ENCODE results near the gene EEA1.

Gene EEA1

DNA sequence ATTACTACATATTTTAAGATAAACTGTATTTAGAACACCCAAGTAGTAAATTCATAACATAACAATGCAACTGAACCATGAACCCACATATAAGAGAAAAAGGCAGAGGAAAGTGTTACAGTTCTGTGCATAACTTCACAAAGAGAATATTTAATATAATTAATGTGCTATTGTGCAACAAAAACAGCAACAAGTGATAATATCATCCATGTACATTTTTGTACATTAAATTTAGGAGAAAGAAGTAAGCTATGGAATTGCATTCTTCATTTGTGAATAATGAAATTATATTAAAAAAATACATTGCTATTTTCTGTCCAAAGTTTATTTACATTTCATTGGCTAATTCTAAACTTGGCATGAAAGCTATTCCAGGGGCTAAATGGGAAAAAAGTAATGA is 153.7 kb downstream of the EEA1 start:
- H3K9me3 ChIP-seq (ENCODE audit: control insufficient read depth, insufficient read depth, low read depth, low read length) = no peaks in the 10 kb centered on the region
- no peak overlapping the region for H3K4me3 ChIP-seq (ENCODE audit: low read depth, low read length)
- 0 out of 2 replicates have a peak, but pooled peaks cover 3% of the 10 kb centered on the region for H3K36me3 ChIP-seq (ENCODE audit: control insufficient read depth, insufficient read depth, low read length)

DNA sequence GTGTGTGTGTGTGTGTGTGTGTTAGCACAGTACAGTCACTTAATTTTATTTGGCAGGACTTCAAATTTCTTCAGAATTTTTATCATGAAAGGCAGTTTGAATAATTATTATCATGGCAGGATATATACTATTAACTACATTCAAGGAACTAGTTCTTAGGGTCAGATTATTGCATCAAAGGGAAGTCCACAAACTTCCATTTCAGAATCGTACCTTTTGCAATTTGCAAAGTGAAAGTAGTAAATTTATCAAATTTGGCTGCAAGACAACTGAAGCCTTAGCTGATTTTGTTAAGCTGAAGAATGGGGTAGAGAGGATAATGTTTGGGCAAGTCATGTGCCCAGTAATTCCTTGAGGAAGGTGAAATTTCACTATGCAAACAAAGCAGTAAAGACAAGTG is 158.1 kb downstream of the EEA1 start:
- Histone ChIP-seq H3K27me3 (ENCODE audit: control insufficient read depth, insufficient read depth, low read length) (no peaks in the 10 kb centered on the region), H3K9ac (ENCODE audit: low read length) (no peak overlapping the region), H3K4me1 (ENCODE audit: control insufficient read depth, insufficient read depth, low read length) (no peaks in the 10 kb centered on the region), H3K4me3 (ENCODE audit: low read depth, low read length) (no peak overlapping the region), H3K9me3 (ENCODE audit: control insufficient read depth, insufficient read depth, low read depth, low read length) (no peaks in the 10 kb centered on the region), H3K27ac (ENCODE audit: low read depth, low read length) (no peak overlapping the region), H3K36me3 (ENCODE audit: control insufficient read depth, insufficient read depth, low read length) (no peaks in the 10 kb centered on the region)

More for the DNA sequence above, 153.7 kb downstream of the EEA1 start:
- H3K9ac ChIP-seq (ENCODE audit: low read length) = no peak overlapping the region
- no peaks in the 10 kb centered on the region for H3K27me3 ChIP-seq (ENCODE audit: control insufficient read depth, insufficient read depth, low read length)
- H3K27ac ChIP-seq (ENCODE audit: low read depth, low read length) = no peak overlapping the region
- no peaks in the 10 kb centered on the region; the same call in 1 of the 2 replicates for H3K4me1 ChIP-seq (ENCODE audit: control insufficient read depth, insufficient read depth, low read length)

DNA sequence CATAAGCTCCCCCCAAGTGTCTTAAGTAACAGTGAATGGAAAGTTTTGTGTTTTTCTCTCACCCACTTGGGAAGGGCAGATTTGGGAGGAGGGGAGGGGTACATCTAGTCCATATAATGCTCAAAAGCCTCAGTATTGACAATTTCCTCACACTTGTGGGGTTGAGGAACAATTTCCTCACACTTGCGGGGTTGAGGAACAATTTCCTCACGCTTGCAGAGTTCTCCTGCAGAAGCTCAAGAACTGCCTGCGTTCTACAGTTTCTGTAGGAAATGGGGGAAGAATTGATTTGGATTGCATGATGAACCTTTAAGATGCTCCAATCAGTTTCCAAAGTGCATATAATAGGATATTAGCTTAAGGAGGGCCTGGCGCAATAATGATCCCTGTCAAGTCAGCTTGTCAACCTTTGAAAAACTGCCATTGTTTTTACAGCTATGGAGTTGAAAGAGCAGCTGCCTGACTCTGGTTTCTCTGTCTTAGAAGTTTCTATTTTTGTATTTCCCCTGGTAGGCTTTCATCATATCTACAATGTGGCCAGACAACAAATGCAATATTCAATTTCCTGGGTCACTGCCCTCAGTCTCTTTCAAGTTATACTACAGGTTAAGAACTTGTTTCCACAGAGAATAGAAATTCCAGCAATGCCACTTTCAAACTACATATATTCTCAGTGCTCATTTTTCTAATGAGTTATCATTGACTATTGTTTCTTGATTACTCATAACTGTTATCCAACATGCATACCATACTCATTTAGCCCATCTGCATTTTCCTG is 159.8 kb downstream of the EEA1 start:
- no peaks in the 10 kb centered on the region for H3K36me3 ChIP-seq (ENCODE audit: control insufficient read depth, insufficient read depth, low read length)
- no peak overlapping the region for H3K9ac ChIP-seq (ENCODE audit: low read length)
- no peaks in the 10 kb centered on the region for H3K9me3 ChIP-seq (ENCODE audit: control insufficient read depth, insufficient read depth, low read depth, low read length)
- no peaks in the 10 kb centered on the region for H3K27me3 ChIP-seq (ENCODE audit: control insufficient read depth, insufficient read depth, low read length)
- H3K4me3 ChIP-seq (ENCODE audit: low read depth, low read length) = no peak overlapping the region
- H3K4me1 ChIP-seq (ENCODE audit: control insufficient read depth, insufficient read depth, low read length) = no peaks in the 10 kb centered on the region
- no peak overlapping the region for H3K27ac ChIP-seq (ENCODE audit: low read depth, low read length)

DNA sequence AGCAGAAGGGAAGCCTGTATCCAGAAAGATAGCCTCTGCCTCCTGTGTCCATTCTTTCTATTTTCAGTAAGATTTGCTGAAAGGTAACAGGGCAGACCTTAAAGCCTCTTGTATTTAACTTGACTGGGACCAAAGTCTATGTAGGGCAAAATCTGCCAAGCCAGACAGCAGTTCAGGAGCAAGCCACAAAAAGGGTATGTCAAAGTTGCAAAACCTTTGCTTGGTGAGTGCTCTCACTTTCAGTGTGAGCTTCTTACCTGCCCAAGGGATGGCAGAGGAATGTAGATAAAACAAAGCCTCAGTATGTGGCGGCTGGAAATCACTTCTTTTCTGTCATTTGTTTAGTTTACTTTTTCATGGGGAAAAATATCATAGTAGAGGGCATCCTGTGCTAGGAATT is 163.2 kb downstream of the EEA1 start:
- H3K4me3 ChIP-seq (ENCODE audit: low read depth, low read length) = no peak overlapping the region
- no peaks in the 10 kb centered on the region for H3K4me1 ChIP-seq (ENCODE audit: control insufficient read depth, insufficient read depth, low read length)
- H3K9me3 ChIP-seq (ENCODE audit: control insufficient read depth, insufficient read depth, low read depth, low read length) = no peaks in the 10 kb centered on the region
- H3K9ac ChIP-seq (ENCODE audit: low read length) = no peak overlapping the region
- H3K27ac ChIP-seq (ENCODE audit: low read depth, low read length) = no peak overlapping the region
- H3K27me3 ChIP-seq (ENCODE audit: control insufficient read depth, insufficient read depth, low read length) = no peaks in the 10 kb centered on the region
- H3K36me3 ChIP-seq (ENCODE audit: control insufficient read depth, insufficient read depth, low read length) = no peaks in the 10 kb centered on the region

DNA sequence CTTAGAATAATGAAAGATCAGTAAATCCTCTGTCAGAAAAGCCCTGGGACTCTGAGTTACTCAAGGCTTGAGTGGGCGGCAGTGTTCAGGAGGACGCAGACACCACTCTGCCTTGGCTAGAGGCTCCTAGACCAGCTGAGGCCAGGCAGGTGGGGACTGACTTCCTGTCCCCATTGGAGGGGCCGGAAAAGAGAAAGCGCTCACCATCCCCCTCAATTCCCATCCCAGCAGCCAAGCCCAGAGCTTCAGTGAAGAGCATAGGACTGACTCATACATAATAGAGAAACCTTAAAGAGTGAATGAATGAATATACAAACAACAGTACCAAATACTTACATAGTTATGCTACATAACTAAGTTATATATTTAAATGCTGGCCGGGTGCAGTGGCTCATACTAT is 164.3 kb downstream of the EEA1 start:
- Histone ChIP-seq H3K27me3 (ENCODE audit: control insufficient read depth, insufficient read depth, low read length) (no peaks in the 10 kb centered on the region), H3K27ac (ENCODE audit: low read depth, low read length) (no peak overlapping the region), H3K9ac (ENCODE audit: low read length) (no peak overlapping the region), H3K9me3 (ENCODE audit: control insufficient read depth, insufficient read depth, low read depth, low read length) (no peaks in the 10 kb centered on the region), H3K4me1 (ENCODE audit: control insufficient read depth, insufficient read depth, low read length) (no peaks in the 10 kb centered on the region), H3K4me3 (ENCODE audit: low read depth, low read length) (no peak overlapping the region), H3K36me3 (ENCODE audit: control insufficient read depth, insufficient read depth, low read length) (no peaks in the 10 kb centered on the region)

DNA sequence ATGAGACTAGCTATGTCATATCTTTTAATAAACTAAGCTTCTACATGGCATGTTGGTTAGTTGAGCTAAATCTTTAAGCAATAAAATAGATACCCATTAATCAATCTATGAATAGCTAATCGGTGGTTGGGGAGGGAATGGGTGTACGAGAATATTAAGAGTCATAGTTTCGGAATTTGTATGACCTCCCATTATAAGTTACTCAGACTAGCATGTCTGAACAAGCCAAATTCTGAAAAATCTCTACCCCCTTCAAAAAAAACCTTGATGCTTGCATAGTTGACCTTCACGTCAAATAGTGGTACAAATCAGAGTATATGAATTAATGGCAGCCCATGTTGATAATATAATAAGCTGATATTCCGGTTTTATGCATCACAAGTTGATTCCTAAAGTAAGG is 166.3 kb downstream of the EEA1 start:
- no peak overlapping the region for H3K4me3 ChIP-seq (ENCODE audit: low read depth, low read length)
- no peaks in the 10 kb centered on the region for H3K27me3 ChIP-seq (ENCODE audit: control insufficient read depth, insufficient read depth, low read length)
- no peaks in the 10 kb centered on the region for H3K36me3 ChIP-seq (ENCODE audit: control insufficient read depth, insufficient read depth, low read length)
- no peak overlapping the region for H3K9ac ChIP-seq (ENCODE audit: low read length)
- H3K4me1 ChIP-seq (ENCODE audit: control insufficient read depth, insufficient read depth, low read length) = no peaks in the 10 kb centered on the region
- no peak overlapping the region for H3K27ac ChIP-seq (ENCODE audit: low read depth, low read length)
- no peaks in the 10 kb centered on the region for H3K9me3 ChIP-seq (ENCODE audit: control insufficient read depth, insufficient read depth, low read depth, low read length)

DNA sequence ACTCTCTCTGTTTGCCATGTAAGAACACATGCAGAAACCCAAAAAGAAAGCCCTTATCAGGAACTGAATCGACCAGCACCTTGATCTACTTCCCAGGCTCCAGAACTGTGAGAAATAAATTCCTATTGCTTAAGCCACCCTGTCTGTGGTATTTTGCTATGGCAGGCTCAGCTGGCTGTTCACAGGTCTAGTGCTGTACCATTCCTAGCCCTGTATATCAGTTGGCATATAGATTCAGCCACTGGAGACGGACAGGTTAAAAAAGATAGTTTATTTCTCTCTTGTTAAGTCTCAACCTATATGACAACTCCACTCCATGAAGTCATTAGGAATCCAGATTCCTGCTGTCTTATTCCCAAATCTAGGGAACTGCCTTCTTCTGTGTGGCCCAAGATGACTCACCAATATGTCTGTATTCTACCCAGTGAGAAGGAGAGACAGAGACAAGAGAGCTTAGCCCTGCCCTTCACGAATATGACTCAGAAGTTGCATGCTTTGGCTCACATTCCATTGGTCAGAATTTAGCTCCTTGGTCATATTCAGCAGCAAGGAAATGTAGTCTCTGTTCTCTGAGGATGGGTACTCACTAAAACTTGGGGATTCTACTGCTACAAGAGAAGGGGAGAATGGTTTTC is 169.3 kb downstream of the EEA1 start:
- no peaks in the 10 kb centered on the region for H3K4me1 ChIP-seq (ENCODE audit: control insufficient read depth, insufficient read depth, low read length)
- H3K9me3 ChIP-seq (ENCODE audit: control insufficient read depth, insufficient read depth, low read depth, low read length) = no peaks in the 10 kb centered on the region
- no peak overlapping the region for H3K9ac ChIP-seq (ENCODE audit: low read length)
- H3K27ac ChIP-seq (ENCODE audit: low read depth, low read length) = no peak overlapping the region
- no peaks in the 10 kb centered on the region for H3K36me3 ChIP-seq (ENCODE audit: control insufficient read depth, insufficient read depth, low read length)
- no peak overlapping the region for H3K4me3 ChIP-seq (ENCODE audit: low read depth, low read length)
- H3K27me3 ChIP-seq (ENCODE audit: control insufficient read depth, insufficient read depth, low read length) = no peaks in the 10 kb centered on the region

DNA sequence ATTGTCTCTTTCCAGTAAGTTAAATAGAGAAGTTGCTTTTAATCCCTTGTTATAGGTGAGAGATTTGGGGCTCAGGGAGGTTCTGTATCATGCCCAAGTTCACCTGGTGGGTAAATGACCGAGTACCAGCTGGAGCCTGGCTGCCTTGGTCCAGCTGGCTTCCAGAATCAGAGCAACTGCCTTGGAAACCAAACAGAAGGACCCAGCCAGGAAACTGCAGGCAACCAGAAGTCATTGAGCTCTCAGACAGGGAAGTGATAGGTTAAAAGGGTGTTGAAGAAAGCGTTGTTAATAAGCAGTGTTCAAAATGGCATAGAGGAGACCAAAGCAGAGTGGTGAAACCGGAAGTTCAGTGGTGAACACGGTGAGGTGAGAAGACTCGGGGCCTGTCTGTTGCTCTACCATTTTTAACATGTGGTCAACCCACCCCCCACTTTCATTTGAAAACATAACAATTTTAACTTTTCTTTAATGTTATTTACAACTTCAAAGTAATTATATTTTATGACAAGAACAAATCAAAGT is 171.4 kb downstream of the EEA1 start:
- Histone ChIP-seq H3K36me3 (ENCODE audit: control insufficient read depth, insufficient read depth, low read length) (no peaks in the 10 kb centered on the region), H3K9me3 (ENCODE audit: control insufficient read depth, insufficient read depth, low read depth, low read length) (no peaks in the 10 kb centered on the region), H3K4me3 (ENCODE audit: low read depth, low read length) (no peak overlapping the region), H3K4me1 (ENCODE audit: control insufficient read depth, insufficient read depth, low read length) (no peaks in the 10 kb centered on the region), H3K27ac (ENCODE audit: low read depth, low read length) (no peak overlapping the region), H3K9ac (ENCODE audit: low read length) (no peak overlapping the region), H3K27me3 (ENCODE audit: control insufficient read depth, insufficient read depth, low read length) (no peaks in the 10 kb centered on the region)

DNA sequence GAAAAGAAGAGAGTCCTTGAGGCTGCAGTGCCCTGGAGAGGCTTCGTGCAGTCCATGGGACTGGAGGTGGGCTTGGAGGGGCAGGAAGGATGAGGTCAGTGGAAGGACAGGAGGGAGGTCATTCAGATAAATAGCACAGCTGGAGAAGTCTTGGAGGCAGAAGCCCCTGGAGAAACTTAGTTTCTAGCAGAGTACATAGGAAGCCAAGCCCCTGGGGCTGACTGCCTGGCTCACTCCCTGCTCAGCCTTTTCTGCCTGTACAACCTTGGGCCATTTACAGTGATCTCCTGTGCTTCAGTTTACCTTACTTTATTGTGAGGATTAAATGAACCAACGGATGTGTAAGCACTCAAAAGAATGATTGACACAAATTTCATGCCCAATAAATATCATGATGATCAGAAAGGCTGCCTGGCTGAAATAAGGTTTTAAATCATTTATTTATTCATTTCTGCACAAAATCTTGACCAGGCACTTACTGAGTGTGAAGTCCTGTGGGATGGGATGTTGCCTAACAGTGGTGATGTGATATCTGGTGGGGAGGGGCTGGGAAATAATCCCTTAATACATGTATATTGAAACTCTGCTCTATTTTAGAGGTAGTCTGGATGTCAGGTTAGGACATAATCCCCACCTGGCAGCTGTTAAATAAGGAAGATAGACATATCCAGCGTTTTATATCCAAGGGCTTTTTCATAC is 172.0 kb downstream of the EEA1 start:
- Histone ChIP-seq H3K36me3 (ENCODE audit: control insufficient read depth, insufficient read depth, low read length) (no peaks in the 10 kb centered on the region), H3K9ac (ENCODE audit: low read length) (no peak overlapping the region), H3K4me1 (ENCODE audit: control insufficient read depth, insufficient read depth, low read length) (no peaks in the 10 kb centered on the region), H3K9me3 (ENCODE audit: control insufficient read depth, insufficient read depth, low read depth, low read length) (no peaks in the 10 kb centered on the region), H3K27me3 (ENCODE audit: control insufficient read depth, insufficient read depth, low read length) (no peaks in the 10 kb centered on the region), H3K4me3 (ENCODE audit: low read depth, low read length) (no peak overlapping the region), H3K27ac (ENCODE audit: low read depth, low read length) (no peak overlapping the region)

DNA sequence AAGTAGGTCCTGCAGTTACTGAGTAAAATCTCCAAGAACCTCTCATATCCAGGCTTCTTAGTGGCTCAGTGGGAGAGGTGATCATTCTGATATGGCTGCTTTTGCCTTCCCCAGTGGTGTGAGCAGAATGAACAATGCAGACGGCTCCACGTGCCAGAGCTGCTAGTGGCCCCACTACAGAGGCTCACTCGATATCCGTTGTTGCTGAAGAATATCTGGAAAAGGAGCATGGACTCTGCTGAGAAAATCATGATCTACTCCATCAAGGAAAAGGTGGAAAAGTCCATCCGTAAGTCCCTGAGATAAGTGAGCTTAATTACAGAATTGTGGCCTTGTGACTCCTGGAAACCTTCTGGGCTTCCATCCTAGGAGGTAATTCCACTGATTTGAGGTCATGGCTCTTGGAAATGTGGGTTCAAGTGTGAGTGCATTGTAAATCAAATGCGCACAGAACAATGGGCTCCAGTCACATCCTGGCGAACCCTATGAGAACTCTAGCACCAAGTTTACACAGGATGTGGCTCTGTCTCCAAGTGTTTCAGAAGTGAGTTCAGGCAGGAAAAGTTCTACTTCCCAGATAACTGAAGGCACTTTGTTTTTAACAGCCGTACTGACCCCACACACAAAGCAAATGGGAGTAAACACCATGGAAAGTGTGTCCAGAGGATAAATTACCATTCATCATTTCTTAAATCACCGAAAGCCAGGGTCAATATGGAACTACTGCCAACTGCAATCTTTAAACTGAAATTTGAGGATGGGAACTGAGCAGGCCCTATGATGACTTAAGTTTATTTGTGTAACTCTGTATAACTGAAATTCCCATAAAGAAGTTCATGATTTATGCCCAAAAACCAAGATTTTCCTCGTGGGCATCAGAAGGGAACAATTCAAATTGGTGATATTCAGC is 174.9 kb downstream of the EEA1 start:
- no peaks in the 10 kb centered on the region for H3K9me3 ChIP-seq (ENCODE audit: control insufficient read depth, insufficient read depth, low read depth, low read length)
- no peak overlapping the region for H3K27ac ChIP-seq (ENCODE audit: low read depth, low read length)
- no peak overlapping the region for H3K9ac ChIP-seq (ENCODE audit: low read length)
- no peaks in the 10 kb centered on the region for H3K36me3 ChIP-seq (ENCODE audit: control insufficient read depth, insufficient read depth, low read length)
- no peaks in the 10 kb centered on the region for H3K27me3 ChIP-seq (ENCODE audit: control insufficient read depth, insufficient read depth, low read length)
- no peaks in the 10 kb centered on the region for H3K4me1 ChIP-seq (ENCODE audit: control insufficient read depth, insufficient read depth, low read length)
- no peak overlapping the region for H3K4me3 ChIP-seq (ENCODE audit: low read depth, low read length)
